Neural cell (in vitro differentiated cells): ENCODE data around the gene SDHAF2.
A peak's percentile ranks its signal among the peaks of the same experiment; 100 is the strongest.

Experiments
- EP300 ChIP-seq: fragments of 450-650 bp; conservative IDR thresholded peaks from 2 replicates; pipeline ENCODE4 v1.6.1; 2014; ENCODE audit warnings: antibody characterized with exemption, mild to moderate bottlenecking, moderate library complexity; ENCODE audit not compliant: poor library complexity, severe bottlenecking
- POLR2AphosphoS5 ChIP-seq: IDR thresholded peaks from 2 replicates; pipeline ENCODE4 v1.6.1; 2012
- TAF1 ChIP-seq: IDR thresholded peaks from 2 replicates; pipeline ENCODE4 v1.6.1; 2012; ENCODE audit warnings: low read depth
- TF ChIP-seq, protein P1 (sequence below): fragments of 450-650 bp; IDR thresholded peaks from 2 replicates; pipeline ENCODE4 v1.5.1; 2014; ENCODE audit warnings: antibody characterized with exemption, mild to moderate bottlenecking, moderate library complexity; ENCODE audit not compliant: poor library complexity, severe bottlenecking

DNA sequence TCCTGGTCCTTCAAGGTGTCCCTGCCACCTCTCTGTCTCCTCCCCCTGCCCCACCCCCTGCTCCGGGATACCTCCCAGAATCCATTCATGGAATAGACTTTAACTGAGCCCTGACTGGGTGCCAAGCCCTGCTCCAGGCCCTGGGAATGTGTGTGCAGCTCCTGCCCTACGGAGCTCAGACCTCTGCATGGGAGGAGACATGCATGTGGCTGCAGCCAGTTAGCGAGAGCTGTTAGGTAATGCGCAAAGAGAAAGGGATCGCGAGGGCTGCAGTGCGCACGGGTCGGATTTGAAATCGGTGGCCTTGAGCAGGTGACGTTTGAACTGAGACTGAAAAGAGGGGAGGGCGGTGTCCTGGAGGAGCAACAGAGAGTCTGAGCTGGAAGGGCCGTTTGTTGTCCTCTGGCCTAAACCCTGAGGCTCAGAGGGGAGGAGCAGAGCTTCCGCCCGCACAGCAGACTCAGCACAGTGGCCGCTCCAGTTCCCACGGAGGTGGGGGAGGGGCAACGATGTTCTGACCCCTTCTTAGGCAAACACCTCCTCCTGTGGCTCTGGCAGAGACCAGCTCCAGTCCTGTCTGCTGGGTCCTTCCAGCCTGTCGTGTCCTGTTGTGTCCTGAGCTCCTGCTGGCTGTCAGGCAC, 58.8 kb downstream of the SDHAF2 start:
- TF ChIP-seq TAF1 (no peak), POLR2AphosphoS5 (peak; percentile 10), EP300 (no peak)
- TF ChIP-seq, protein P1, sequence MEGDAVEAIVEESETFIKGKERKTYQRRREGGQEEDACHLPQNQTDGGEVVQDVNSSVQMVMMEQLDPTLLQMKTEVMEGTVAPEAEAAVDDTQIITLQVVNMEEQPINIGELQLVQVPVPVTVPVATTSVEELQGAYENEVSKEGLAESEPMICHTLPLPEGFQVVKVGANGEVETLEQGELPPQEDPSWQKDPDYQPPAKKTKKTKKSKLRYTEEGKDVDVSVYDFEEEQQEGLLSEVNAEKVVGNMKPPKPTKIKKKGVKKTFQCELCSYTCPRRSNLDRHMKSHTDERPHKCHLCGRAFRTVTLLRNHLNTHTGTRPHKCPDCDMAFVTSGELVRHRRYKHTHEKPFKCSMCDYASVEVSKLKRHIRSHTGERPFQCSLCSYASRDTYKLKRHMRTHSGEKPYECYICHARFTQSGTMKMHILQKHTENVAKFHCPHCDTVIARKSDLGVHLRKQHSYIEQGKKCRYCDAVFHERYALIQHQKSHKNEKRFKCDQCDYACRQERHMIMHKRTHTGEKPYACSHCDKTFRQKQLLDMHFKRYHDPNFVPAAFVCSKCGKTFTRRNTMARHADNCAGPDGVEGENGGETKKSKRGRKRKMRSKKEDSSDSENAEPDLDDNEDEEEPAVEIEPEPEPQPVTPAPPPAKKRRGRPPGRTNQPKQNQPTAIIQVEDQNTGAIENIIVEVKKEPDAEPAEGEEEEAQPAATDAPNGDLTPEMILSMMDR = no peak
